NOMO-1 (cell line): ENCODE measurements around the gene SPSB2.
"Not testable (repeated sequence)": the region's sequence is repeated elsewhere in the genome, so short reads cannot be mapped to it uniquely, and the experiment has no call there.

Experiments
- DNase-seq, 2 experiments: peaks; one replicate each; lab custom pipeline; 2025; ENCODE audit not compliant: unreplicated experiment in 2 of 2; lab: John Stamatoyannopoulos, UW

The SPSB2 gene

DNA sequence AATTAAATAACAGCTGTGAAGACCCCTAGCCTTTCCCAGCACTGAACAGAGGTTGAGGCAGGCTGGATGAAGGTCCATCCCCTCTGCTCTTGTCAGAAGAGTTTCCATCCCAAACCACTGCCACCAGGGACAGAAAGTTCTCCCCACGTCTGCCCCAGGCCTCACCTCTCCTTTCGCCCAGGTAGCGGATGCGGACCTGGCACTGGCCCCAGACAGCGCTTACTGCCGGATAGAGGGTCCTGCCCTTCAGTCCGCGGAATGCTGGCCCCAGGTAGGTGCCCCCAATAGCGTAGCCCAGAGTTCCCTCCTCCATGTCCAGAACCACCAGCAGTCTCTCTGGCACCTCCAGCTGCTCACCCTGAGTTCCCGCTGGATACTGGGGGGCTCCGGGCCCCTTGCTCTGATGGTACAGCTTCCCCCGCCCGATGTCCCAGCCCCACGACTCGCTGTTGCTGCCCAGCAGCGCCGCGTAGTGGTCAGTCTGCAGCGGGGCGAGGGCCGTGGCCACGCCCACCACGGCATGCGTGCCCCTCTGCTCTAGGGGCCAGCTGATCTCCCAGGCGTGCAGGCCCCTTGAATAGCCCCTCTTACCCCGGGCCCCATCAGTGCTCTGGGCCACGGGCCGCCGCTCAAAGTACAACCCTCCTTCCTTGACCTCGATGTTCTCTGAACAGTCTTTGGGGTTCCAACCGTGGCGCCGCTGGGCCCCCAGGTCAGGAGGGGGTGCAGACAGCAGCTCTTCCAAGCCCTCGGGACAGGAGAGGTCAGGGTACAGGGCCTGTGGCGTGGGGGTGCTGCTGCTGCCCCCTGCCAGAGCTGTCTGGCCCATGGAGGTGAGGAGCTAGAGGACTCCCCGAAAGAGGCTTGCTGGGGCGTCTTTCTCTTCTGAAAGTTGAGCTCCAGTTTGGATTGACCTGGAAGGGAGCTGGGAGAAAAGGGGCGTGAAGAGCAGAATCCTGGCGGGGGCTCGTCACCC, 742 bp downstream of the SPSB2 start:
- peak; percentile 60 to 66 for DNase-seq

DNA sequence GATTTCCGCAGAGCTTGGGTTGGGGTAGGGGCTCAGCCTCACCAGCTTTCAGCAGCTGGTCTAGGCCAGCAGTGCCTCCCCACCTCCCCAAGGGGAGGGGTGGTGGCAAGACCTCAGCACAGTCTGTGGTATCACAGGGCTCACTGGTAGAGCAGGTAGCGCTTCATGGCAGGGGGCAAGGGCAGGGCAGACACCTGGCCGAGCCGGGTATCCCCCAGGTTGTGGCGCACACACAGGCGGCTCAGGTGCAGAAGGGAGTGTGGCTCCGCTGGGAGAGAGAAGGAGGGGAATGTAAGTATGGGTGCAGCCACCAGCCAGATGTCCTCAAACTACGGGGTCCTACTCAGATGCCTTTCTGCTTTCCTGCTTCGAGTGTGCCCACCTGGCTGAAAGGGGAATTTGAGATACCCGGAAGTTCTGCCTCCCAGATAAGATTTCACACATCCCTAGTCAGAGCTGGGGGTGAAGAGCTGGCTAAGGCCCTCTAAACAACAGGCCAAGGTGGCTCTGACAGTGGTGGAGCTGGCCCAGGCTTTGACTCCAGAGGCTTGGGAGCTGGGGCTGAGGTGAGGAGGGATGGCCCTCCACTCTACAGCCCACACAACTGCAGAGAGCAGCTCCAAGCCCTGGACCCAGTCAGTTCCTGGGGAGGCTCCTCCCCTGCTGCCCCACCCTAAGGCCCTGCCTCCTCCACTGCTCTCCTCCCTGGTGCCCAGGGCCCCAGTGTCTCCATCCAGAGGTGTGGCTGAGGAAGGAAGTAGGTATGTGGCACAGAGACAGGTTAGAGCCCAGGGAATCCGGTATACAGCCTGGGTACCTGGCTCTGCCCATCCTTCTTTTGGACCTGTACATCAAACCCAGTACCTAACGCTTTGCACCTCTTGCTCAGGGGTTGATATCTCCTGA, 1.8 kb downstream of the SPSB2 start:
- peak in 1 of 2 experiments; percentile 26 for DNase-seq

DNA sequence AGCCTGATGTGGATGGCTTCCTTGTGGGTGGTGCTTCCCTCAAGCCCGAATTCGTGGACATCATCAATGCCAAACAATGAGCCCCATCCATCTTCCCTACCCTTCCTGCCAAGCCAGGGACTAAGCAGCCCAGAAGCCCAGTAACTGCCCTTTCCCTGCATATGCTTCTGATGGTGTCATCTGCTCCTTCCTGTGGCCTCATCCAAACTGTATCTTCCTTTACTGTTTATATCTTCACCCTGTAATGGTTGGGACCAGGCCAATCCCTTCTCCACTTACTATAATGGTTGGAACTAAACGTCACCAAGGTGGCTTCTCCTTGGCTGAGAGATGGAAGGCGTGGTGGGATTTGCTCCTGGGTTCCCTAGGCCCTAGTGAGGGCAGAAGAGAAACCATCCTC, 2.8 kb downstream of the SPSB2 start:
- DNase-seq = not testable (repeated sequence)

DNA sequence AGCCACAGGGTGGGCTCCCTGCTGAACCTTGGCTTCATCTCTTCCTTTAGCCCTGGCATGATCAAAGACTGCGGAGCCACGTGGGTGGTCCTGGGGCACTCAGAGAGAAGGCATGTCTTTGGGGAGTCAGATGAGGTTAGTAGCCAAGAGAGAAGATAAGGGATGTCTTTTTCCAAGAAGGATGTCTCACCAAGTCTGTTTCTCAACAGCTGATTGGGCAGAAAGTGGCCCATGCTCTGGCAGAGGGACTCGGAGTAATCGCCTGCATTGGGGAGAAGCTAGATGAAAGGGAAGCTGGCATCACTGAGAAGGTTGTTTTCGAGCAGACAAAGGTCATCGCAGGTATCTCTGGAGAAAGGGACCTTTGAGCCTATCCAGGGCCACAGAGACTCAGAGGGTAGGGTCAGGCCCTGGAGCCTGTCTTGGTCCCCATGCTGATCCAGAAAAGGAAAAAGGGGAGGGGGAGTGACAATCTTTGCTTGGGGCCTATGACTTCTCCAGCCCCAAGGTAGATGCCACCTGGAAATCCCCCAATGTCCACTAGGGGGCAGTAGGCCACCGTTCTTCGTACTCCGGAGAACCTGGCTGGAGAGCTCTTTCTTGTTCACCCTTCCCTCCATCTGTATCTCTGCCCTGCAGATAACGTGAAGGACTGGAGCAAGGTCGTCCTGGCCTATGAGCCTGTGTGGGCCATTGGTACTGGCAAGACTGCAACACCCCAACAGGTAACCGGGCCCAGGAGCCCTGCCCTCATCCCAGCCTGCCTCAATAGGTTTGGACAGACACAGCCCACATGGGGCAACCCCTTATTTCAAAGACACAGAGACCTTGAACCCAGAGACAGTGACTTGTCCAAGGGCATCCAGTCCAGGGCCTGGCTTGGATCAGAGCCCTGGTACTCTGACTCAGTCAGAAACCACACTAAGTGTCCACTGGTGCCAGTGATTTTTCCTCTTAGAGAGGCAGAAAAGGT, 3.8 kb downstream of the SPSB2 start:
- peak; percentile 56 to 76 for DNase-seq

DNA sequence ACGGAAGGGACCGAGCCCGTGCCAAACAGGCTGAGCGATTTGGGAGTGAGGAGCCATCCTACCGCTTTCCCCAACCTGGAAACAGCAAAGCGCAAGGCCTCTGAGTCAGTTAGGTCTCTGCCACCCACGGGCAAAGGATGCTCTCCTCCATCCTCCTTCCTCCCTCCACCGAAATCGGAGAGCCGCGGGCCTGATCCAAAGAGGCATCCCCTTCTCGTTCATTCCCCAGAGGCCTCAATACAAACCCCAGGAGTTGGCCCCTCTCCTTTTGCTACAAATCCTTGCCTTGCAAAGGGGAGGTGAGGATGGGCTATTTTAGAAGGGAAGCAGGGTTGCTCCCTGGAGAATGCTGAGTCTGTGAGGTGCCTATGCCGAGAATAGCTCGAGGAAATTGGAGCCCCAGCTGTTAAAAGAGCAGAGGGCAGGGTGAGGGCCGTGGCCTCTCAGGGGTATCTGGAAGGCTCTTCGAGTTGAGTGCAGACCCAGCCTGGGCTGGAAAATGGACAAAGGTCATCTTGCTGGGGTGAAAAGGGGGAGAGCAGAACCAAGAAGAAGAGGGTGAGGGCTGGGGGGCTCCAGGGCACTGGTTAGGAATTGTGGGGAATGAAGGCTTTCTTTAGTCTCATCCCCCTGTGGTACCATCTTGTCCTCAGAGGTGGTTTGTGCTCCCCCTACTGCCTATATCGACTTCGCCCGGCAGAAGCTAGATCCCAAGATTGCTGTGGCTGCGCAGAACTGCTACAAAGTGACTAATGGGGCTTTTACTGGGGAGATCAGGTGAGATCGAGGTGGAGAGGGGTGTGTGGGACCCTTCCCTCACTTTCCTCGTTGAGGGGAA, 4.7 kb downstream of the SPSB2 start:
- no peak for DNase-seq

DNA sequence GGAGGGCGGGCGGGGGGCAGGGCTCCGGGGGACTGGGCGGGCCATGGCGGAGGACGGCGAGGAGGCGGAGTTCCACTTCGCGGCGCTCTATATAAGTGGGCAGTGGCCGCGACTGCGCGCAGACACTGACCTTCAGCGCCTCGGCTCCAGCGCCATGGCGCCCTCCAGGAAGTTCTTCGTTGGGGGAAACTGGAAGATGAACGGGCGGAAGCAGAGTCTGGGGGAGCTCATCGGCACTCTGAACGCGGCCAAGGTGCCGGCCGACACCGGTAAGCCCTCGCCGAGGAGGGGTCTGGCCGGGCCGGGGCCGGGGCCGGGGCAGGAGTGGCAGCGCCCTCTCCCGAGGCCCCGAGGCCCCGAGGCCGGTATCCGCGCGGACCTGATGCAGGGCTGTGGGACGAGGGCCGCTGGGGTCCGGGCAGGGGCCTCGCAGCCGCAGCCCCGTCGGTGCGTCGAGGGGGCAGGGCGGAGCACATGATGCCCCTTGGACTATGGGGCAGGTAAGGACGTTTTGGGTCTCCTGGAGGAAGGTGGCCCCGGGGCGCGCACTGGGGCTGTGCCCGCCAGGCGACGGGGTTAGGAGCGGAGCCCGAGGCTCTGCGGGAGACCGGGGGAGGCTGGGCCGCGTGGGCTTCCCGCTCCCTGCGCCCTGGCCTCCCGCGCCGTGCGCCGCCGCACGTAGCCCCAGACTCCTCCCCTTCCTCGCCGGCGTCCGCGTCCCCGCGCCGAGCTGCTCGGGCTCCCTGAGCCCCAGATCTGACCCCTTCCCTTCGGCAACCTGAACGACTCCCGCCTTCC, 5.5 kb downstream of the SPSB2 start, which contains the start of gene TPI1:
Gene TPI1, plus strand, starts transcription at position 119 of the 798 bp plus-strand sequence. Its CDS starts 36 bp downstream, at position 155.
- peak; percentile 22 to 81 for DNase-seq

DNA sequence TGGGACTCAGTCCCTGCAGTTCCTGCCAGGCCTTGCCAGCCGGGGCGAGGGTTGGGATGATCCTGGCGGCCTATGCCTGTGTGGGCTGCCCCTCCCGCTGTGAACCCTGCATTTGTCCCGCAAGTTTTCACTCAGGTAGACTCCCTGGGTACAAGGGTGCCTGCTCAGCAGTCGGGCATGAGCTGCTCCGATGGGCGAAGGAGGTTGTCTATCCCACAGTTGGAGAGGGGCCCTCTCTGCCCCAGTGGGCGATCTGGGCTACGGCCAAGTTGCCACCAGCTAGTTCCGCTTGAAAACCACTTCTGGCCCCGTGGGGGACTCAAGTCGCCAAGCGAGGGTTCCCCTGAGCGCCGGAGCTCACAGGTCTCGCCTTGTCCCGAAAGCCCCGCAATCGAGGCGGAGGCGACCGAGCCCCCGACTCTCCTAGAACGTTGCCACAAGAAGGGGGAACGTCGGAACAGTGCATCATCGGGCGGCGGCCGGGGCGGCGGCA, 6.1 kb downstream of the SPSB2 start:
- peak in 1 of 2 experiments; percentile 67 for DNase-seq

DNA sequence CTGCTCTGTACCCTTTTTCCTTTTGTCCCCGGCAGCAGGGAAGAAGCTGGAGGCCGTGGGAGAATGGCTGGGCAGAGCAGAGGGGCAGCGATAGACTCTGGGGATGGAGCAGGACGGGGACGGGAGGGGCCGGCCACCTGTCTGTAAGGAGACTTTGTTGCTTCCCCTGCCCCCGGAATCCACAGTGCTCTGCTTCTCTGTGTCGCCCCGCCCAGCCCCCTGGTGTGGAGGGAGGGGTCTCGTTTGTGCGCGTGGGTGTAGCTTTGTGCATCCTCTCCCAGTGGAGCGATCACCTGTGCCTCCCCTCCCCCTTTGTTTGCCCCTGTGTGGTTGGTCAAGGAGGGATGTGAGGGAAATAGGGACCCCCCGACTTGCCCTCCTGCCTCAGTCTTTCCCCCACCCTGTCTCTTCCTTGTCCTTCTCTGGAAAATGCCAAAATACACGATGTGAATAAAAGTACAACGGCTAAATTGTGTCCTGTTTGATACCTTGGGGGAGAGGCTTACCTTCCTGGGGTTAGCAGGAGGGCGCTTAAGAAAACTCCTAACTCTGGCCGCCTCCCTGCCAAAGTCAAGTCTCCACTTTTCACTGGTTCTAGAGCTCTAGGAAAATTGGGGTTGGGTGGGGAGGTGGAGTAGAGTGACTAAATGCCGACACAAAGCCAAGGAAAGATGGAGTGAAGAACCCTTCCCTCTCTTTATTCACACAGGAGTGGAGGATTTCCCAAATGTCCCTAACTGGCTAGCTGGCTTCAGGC, 6.8 kb downstream of the SPSB2 start:
- no peak for DNase-seq

DNA sequence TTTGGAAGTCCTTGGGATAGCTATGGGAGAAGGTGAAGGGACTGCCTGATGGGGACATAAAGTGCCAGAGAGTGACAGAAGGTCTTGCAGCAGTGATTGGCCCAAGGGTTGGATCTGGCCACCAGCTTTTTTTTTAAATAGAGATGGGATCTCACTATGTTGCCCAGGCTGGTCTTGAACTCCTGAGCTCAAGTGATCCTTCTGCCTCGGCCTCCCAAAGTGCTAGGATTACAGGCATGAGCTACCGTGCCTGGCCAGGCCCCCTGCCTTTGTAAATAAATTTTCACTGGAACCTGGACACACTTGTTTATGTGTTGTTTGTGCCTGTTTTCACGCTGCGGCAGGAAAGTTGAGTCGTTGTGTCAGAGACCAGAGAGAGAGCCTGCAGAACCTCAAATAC, 7.8 kb downstream of the SPSB2 start:
- DNase-seq = not testable (repeated sequence)

DNA sequence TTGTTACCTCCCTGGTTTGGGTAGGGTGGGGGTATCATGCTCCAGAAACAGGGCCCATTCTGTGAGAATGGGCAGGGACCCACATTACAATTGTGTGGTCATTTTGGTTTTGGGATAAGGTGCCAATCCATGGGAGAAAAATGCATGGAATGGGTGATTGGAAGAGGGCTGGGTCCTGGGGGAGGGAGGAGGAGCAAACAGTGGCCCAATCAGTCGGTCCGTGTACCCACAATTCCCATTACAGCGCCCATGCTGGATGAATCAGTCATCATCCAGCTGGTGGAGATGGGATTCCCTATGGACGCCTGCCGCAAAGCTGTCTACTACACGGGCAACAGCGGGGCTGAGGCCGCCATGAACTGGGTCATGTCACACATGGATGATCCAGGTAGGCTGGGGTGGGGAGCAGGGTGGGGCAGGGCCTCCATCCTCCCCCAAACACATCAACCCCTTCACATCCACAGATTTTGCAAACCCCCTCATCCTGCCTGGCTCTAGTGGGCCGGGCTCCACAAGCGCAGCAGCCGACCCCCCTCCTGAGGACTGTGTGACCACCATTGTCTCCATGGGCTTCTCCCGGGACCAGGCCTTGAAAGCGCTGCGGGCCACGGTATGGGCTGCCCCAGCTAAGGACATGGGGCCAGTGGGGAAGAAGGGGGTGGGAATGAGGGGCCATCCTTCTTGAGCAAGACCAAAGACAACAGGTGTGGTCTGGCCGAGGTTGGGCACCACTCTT, 9.3 kb downstream of the SPSB2 start:
- no peak for DNase-seq

DNA sequence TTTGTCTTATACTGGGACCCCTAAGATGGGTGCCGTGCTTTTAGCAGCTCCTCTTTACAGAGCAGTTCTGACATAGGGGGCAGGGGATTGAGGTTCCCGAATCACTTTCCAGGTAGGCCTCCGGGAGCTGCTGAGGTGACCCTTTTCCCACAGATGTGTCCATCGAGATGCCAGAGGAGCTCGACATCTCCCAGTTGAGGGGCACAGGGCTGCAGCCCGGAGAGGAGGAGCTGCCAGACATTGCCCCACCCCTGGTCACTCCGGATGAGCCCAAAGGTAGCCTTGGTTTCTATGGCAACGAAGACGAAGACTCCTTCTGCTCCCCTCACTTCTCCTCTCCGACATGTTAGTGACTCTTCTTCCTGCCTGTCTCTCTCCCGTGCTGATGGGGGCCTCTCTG, 10.1 kb downstream of the SPSB2 start:
- no peak for DNase-seq

DNA sequence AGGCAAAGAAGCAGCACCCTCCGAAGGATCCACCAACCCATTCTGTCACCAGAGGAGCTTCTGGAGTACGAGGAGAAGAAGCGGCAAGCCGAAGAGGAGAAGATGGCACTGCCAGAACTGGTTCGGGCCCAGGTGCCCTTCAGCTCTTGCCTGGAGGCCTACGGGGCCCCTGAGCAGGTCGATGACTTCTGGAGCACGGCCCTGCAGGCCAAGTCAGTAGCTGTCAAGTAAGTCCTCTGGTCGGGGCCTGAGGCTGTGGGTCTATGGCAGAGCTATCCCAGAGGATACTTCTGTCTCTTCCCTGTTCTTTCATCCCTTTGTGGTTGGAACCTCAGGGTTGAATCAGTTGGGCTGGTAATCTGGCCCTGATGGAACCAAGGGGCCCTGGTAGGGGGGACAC, 11.7 kb downstream of the SPSB2 start:
- no peak for DNase-seq

DNA sequence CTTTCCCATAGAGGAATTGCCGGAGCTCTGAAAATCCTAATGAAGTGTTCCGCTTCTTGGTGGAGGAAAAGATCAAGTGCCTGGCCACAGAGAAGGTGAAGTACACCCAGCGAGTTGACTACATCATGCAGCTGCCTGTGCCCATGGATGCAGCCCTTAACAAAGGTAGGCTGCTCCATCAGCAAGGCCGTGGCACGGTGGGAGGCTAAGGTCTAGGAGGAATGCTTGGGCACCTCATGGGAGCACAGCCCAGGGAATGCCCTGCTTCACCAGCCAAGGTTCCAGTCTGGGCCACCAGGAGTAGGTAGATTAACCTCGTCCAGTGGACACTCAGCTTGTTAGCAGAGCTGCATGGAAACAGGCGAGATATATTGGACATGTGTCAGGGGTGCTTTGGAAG, 12.2 kb downstream of the SPSB2 start:
- no peak for DNase-seq

DNA sequence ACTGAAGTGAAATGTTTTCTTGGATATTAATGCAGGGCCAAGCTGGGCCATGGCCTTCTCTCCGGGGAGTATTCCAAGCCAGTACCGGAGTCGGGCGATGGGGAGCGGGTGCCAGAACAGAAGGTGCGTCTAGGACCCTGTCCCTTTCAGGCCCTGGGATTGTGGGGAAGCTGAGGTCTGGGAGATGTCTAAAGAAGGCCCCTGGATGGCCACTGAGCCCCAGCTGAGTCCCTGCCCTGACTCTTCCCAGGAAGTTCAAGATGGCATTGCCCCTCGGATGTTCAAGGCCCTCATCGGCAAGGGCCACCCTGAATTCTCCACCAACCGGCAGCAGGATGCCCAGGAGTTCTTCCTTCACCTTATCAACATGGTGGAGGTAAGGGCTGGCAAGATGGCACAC, 13.0 kb downstream of the SPSB2 start:
- no peak for DNase-seq

DNA sequence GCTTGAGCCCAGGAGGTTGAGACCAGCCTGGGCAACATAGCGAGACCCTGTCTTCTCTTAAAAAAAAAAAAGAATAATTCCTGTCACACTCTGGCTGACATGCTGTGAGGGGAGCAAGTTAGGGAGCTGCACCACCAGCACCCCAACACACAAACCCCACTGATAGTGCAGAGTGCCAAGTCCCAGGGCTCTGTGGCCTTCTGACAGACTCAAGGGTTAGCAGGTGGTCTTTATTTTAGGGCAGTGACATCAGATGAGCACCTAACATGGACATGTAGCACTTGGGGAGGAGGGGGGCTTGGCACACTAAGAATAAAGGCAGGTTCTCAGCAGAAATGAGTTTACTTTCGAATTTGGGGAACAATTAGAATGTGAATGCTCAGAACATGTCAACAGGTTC, 14.3 kb downstream of the SPSB2 start:
- no peak for DNase-seq

DNA sequence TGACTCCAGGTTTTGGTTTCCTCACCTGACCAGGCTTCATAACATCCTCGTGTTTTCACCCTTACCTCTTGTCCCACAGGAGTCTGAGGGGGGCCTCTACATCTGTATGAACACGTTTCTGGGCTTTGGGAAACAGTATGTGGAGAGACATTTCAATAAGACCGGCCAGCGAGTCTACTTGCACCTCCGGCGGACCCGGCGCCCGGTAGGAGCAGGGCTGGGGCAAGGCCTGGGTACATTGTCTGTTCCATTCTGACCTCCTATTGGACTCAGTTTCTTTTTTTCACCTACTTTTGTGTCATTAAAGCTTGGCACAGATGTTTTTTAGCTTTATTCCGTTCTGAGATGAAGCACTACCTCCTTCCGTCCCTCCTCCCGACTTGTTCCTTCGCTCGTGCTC, 17.8 kb downstream of the SPSB2 start:
- DNase-seq = no peak

DNA sequence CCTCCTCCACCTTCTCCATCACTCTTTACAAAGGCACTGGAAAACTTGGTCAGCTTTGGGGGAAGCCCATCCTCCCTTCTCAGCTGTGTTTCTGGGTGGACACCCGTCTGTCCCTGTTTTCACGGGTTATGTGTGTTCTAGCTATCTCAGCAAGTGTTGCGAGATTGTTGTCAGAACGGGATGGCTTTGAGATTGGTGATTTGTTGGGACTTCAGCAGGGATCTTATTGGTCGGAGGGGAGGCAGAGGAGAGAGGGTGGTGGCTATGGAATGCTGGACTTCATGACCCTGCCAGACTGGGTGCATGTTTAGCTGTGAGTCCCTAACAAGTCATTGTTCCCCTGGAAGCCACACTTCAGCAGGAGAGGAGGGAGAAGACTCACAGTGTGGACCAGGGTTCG, 19.1 kb downstream of the SPSB2 start:
- DNase-seq = no peak
